NAMALWA (cell line): ENCODE data around the gene KIF1C.
"Not testable (repeated sequence)": the region's sequence is repeated elsewhere in the genome, so short reads cannot be mapped to it uniquely, and the experiment has no call there.

ENCODE experiments used
- DNase-seq: peaks from one replicate; pipeline ENCODE4 v3.0.0-alpha.2; 2015; ENCODE audit warnings: low spot score

Gene KIF1C

GRCh38 chr17:5002121-5002788 is 4.5 kb downstream of the KIF1C start:
- no peak for DNase-seq

DNA sequence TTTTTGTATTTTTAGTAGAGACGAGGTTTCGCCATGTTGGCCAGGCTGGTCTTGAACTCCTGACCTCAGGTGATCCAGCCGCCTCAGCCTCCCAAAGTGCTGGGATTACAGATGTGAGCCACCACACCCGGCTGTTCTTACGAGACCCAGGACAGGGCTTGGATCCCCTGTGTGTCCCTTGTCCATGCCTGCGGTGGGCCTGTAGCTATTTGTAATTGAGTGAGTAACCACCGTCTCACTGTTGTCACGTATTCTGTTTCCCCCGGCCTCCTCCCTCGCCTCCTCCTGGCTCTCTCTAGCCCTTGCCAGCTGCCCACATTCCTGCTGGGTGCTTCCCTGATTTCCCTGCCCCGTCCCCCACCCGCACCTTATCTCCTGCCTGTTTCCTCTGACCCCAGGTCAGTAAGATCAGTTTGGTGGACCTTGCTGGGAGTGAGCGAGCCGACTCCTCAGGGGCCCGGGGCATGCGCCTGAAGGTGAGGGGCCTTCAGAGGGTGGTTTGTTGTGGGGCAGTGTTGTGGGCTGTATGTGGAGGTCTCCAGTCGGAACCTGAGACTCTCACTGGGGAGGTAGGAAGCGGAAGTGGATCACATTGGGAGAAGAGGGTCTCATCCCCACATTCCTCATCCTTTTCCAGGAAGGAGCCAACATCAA is 5.6 kb downstream of the KIF1C start:
- no peak for DNase-seq

GRCh38 chr17:5011928-5012327 is 14.2 kb downstream of the KIF1C start:
- DNase-seq: no peak

DNA sequence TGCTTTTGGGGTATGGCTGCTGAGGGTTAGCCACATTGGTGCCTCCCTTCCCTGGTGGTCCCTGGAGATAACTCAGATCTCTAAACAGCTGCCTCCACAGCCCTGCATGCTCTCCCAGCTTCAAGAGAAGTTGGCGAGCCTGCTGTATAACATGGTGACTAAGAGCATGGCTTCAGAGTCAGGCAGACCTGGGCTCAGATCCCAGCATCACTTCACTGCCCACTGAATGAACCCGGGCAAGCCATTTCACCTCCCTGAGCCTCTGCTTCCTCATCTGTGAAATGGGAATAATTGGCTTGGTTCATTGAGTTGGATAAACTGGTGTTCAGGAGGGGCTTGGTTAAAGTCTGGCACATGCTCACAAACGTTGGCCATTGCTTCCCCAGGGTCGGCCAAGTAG is 16.6 kb downstream of the KIF1C start:
- DNase-seq: no peak

DNA sequence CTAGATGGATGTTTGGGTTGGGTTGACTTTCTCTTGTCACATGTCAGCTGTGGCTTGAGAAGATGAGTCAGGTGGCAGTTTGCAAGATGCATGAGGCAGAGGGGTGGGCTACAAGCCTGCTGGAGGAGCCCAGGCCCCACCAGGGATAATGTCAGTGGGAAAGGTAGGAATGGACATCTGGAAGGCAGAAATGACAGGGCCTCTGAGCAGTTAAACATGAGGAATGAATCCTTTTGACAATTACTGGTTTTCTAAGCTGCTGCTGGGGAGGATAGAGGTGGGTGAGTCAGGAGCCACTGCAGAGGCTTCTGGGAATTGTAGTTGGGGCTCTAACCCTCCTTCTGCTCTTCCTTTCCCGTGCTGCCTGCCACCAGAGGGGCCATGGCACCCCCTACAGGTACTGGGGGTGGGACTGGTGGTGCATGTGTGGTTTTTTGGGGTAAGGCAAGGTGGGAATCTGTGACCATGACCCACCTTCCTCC is 21.8 kb downstream of the KIF1C start:
- DNase-seq: peak; percentile 49

DNA sequence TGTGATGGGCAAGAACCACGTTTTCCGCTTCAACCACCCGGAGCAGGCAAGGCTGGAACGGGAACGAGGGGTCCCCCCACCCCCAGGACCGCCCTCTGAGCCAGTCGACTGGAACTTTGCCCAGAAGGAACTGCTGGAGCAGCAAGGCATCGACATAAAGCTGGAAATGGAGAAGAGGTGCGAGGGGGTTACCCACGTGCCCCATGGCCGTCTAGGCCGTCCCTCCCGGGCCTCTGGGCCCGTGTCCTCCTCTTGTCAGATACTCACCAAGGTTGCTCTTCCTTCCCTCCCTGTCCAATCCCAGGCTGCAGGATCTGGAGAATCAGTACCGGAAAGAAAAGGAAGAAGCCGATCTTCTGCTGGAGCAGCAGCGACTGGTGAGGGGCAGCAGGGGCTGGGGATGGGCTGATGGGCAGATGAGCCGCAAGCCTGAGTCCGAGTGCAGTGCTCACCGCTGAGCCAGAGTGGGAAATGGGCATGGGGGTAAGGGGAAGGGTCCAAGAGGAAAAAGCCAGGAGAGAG is 22.8 kb downstream of the KIF1C start:
- DNase-seq: no peak

DNA sequence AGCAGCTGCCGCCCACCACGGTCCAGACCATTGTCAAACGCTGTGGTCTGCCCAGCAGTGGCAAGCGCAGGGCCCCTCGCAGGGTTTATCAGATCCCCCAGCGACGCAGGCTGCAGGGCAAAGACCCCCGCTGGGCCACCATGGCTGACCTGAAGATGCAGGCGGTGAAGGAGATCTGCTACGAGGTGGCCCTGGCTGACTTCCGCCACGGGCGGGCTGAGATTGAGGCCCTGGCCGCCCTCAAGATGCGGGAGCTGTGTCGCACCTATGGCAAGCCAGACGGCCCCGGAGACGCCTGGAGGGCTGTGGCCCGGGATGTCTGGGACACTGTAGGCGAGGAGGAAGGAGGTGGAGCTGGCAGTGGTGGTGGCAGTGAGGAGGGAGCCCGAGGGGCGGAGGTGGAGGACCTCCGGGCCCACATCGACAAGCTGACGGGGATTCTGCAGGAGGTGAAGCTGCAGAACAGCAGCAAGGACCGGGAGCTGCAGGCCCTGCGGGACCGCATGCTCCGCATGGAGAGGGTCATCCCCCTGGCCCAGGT is 24.5 kb downstream of the KIF1C start:
- DNase-seq: no peak

- DNase-seq: no peak
Measured at GRCh38 chr17:5023588-5024147, 25.9 kb downstream of the KIF1C start.

DNA sequence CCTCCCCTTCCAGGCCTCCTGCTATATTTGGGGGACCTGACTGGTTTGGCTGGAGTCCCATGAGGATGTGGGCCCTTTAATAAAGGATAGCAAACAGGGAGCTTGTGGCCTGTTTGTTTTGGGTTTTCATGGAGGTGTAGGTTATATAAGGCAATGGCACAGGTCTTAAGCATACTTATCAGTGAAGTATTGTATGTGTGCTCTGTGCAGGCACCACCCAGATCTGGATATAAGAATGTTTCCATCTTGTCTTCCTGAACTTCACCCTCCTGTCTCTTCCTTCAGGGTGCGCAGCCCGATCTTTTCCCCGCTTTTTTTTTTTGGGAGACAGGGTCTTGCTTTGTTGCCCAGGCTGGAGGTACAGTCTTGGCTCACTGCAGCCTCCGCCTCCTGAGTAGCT is 26.9 kb downstream of the KIF1C start:
- DNase-seq: no peak

GRCh38 chr17:5027299-5027698 is 29.5 kb downstream of the KIF1C start:
- DNase-seq: no peak

DNA sequence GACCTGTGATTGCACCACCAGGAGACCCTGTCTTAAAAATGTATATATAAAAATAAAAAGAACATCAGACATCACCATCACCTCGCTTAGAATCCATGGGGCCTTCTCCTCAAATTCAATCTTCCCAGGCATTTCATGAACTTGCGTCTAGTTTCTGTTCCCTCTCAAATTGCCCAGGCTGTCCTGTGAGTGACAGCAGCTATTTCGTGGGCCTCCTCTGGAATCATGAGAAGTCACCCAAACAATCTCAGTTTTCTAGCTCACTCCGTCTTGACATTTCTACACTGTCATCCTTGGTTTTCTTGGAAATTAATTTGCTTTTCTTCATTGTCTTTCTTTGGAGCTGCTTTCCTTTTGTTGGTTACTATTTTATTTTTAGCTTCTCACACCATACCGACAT is 30.2 kb downstream of the KIF1C start:
- DNase-seq: no peak

DNA sequence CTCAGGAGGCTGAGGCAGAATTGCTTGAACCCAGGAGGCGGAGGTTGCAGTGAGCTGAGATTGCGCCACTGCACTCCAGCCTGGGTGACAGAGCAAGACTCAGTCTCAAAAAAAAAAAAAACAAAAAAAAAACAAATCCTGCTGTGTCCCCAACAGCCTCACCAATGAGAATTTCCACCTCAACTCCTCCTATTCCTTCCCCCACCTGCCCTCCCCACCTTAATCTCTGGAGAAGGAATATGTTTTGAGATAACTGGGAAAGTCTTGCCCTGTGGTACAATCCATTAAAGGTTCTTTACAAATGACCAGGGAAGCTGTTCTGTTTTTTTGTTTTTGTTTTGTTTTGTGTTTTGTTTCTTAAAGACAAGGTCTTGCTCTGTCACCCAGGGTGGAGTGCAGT is 32.4 kb downstream of the KIF1C start:
- not testable (repeated sequence) for DNase-seq

- DNase-seq: peak; percentile 90
Measured at GRCh38 chr17:5031365-5032082, 33.8 kb downstream of the KIF1C start.

- no peak for DNase-seq
Measured at GRCh38 chr17:5032865-5033264, 35.1 kb downstream of the KIF1C start.

DNA sequence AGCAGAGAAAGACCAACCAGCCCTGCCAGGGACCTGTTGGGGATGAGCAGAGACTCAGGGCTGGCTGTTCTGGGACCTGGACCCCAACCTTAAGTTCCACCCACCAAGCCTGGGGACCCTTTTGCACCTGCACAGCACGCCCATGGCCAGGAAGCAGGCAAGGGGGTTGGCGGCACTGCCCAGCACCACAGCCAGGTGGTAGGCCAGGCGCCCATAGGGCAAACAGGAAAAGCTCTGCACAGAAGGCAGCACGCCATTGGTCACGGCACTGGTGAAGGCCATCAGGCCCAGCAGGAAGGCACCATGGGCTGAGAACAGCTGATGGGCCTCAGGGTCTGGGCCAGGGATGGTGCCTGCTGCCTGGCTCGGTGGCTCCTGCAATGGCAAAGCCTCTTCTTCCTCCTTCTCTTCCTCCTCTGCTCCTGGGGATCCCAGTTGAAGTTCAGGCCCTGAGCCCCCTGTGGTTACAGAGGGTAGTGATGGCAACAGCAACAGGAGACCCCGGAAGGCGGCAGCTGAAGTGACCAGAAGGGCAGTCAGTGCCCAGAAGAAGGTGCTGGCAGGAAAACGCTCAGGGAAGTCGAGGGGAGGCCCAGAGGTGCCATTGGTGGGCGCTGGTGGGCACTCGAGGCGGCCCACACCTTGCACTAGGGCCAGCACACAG is 35.7 kb downstream of the KIF1C start:
- no peak for DNase-seq

DNA sequence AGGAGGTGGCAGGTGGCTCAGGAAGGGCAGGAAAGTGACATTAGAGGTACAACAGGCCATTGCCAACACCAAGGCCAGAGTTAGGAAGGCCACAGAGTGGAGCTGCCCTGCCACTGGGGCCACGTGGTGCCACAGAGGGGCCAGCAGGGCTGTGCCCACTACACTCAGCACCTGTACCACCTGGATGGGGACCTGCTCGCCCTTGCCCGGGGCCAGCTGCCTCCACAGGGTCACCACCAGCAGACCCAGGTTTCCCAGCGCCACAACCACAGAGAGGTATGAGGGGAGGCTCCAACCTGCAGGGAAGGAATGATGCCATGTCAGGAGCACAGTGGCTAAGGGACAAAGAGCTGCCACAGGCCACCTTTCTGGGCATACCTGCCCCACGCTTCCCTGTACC is 36.3 kb downstream of the KIF1C start:
- DNase-seq: no peak

DNA sequence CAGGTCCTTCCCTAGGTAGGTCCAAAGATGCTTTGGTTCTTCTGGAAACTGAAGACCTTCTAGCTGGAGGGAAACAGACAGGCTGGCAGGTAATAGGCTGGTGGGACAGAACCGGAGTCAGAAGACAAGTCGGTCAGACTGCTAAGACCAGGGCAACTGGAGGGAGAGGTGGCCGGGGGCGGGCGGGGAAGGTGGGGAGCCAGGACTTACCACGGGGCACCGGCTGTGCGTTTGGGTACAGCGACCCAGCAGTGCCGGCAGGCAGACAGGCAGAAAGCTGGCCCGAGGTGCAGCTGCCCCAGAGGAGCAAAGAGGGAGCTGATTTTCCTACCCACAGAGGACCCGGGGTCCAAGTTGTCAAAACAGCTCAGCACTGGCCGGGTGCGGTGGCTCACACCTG is 36.9 kb downstream of the KIF1C start:
- DNase-seq: no peak

- DNase-seq: no peak
Measured at GRCh38 chr17:5035315-5035714, 37.6 kb downstream of the KIF1C start, which contains the start of gene SLC52A1. TSS of gene SLC52A1 (minus strand) at chr17:5035426. CDS start at chr17:5034606, 820 bp downstream.

- DNase-seq: no peak
Measured at GRCh38 chr17:5042157-5043022, 44.6 kb downstream of the KIF1C start.

GRCh38 chr17:5043524-5043923 is 45.8 kb downstream of the KIF1C start:
- no peak for DNase-seq

- DNase-seq: no peak
Measured at GRCh38 chr17:5044630-5045029, 46.9 kb downstream of the KIF1C start.
